GM23248 (cell line): ENCODE results near the gene ACAP3. TPM values are rescaled to one million over a fixed set of nuclear protein-coding genes. Genes with fewer than 3 reads are reported as not detected.

ENCODE experiments used
- DNase-seq: peaks from one replicate; pipeline ENCODE4 v3.0.0-alpha.2; 2015
- H2AFZ ChIP-seq: fragments of 200-600 bp; sonication (generic); 2 replicates; pipeline ENCODE4 v1.6.1; 2016; ENCODE audit warnings: antibody characterized with exemption
- H3F3A ChIP-seq: fragments of 200-600 bp; sonication (generic); 2 replicates; pipeline ENCODE4 v1.6.1; 2016; ENCODE audit warnings: mild to moderate bottlenecking, antibody characterized with exemption, mixed run types; ENCODE audit not compliant: insufficient read depth
- H3K27ac ChIP-seq: fragments of 200-600 bp; sonication (generic); 2 replicates; pipeline ENCODE4 v1.5.1; 2016; ENCODE audit warnings: mild to moderate bottlenecking
- H3K27me3 ChIP-seq: fragments of 200-600 bp; sonication (generic); replicated peaks from 2 replicates; pipeline ENCODE4 v1.6.1; 2016; ENCODE audit warnings: mild to moderate bottlenecking; ENCODE audit not compliant: insufficient read depth
- H3K36me3 ChIP-seq: fragments of 200-600 bp; sonication (generic); 2 replicates; pipeline ENCODE4 v1.6.1; 2016; ENCODE audit warnings: low read depth, mild to moderate bottlenecking
- H3K4me1 ChIP-seq: fragments of 200-600 bp; sonication (generic); 2 replicates; pipeline ENCODE4 v1.6.1; 2016; ENCODE audit warnings: mild to moderate bottlenecking; ENCODE audit not compliant: insufficient read depth
- H3K4me2 ChIP-seq: fragments of 200-600 bp; sonication (generic); one replicate; pipeline ENCODE4 v1.6.1; 2016; ENCODE audit warnings: mild to moderate bottlenecking; ENCODE audit not compliant: unreplicated experiment
- H3K4me3 ChIP-seq: fragments of 200-600 bp; sonication (generic); 2 replicates; pipeline ENCODE4 v1.5.1; 2016; ENCODE audit warnings: mild to moderate bottlenecking
- H3K79me2 ChIP-seq: fragments of 200-600 bp; sonication (generic); 2 replicates; pipeline ENCODE4 v1.6.1; 2016; ENCODE audit warnings: mild to moderate bottlenecking; ENCODE audit not compliant: insufficient read depth
- H3K9ac ChIP-seq: fragments of 200-600 bp; sonication (generic); 2 replicates; pipeline ENCODE4 v1.6.1; 2016; ENCODE audit warnings: mild to moderate bottlenecking
- H3K9me2 ChIP-seq: fragments of 200-600 bp; sonication (generic); 2 replicates; pipeline ENCODE4 v1.6.1; 2016; ENCODE audit warnings: mixed run types, mild to moderate bottlenecking, moderate library complexity; ENCODE audit not compliant: insufficient read depth
- H3K9me3 ChIP-seq: fragments of 200-600 bp; sonication (generic); one replicate; pipeline ENCODE4 v1.6.1; 2017; ENCODE audit warnings: low read depth
- H4K20me1 ChIP-seq: fragments of 200-600 bp; sonication (generic); 2 replicates; pipeline ENCODE4 v1.6.0; 2016; ENCODE audit not compliant: insufficient read depth
- EZH2 ChIP-seq: fragments of 200-600 bp; sonication (generic); IDR thresholded peaks from 2 replicates; pipeline ENCODE4 v1.6.1; 2018; ENCODE audit warnings: antibody characterized with exemption, mild to moderate bottlenecking; ENCODE audit not compliant: insufficient read depth, poor library complexity, severe bottlenecking
- EZH2phosphoT487 ChIP-seq: fragments of 200-600 bp; sonication (generic); IDR thresholded peaks from 2 replicates; pipeline ENCODE4 v1.6.1; 2018; ENCODE audit warnings: antibody characterized with exemption, moderate library complexity, mild to moderate bottlenecking, low read depth; ENCODE audit not compliant: insufficient read depth
- WGBS, 2 experiments: methylation state at CpG; one replicate each; pipeline ENCODE4 v1.1.6; 2015 to 2017; ENCODE audit warnings: low lambda C conversion rate in 2 of 2, low coverage in 1 of 2; ENCODE audit errors: missing lambda C conversion rate in 2 of 2; 5-methylcytosine and 5-hydroxymethylcytosine counted together
- in situ Hi-C: fragments of 300-500 bp; cut with MboI; formaldehyde crosslinking; loops from 2 replicates; pipeline ENCODE4 v1.15.0; 2020
- polyA plus RNA-seq: library from polyadenylated mRNA; unstranded; fragments of >200 nt; fragmentation: Nextera tagmentation; extraction: Ambion mirVana; gene quantifications from 2 replicates; pipeline ENCODE4 v1.2.1, GENCODE V29; 2016
- total RNA-seq: library from RNA; depleted of rRNA; stranded (reverse); fragments of >200 nt; shearing (Covaris generic); gene quantifications from 2 replicates; pipeline ENCODE4 v1.2.3, GENCODE V29; 2014

ACAP3 gene
- total and polyA plus RNA-seq, 2 experiments from 2014 or later, result 11.8 to 68.0 TPM

DNA sequence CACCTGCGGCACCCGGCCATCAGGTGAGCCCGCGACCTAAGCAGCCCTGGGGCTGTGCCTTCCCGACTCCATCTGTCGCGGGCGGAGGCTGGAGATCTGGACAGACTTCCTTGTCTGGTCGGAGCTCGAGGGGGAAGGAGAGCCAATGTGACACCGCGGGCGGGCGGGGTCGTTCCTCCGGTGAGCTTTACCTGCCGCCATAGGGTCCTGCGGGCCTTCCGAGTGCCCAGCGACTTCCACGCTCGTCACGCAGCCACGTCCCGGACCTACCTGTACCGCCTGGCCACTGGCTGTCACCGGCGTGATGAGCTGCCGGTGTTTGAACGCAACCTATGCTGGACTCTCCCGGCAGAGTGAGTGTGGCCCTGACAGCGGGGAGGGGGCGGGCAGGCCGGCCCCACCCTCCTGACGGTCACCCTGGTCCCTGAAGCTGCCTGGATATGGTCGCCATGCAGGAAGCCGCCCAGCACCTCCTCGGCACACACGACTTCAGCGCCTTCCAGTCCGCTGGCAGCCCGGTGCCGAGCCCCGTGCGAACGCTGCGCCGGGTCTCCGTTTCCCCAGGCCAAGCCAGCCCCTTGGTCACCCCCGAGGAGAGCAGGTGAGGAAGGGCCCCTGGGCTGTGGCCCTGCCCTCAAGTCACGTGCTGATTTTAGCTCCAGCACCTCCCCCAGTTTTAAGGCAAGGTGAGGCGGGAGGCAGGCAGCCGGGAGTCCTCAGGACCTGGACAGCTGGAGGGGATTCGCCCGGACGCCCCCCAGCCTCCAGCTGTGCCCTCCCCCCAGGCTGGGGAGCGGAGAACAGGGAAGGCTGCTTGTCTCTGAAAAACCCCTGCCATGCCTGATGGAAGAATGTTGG is 1.8 kb upstream of the ACAP3 start:
- Histone ChIP-seq H3K9me2 (no peaks in the 10 kb centered on the region), H3K27me3 (no peaks in the 10 kb centered on the region), H3K4me2 (peak overlapping the region; percentile 76), H3K36me3 (peaks cover 11% of the 10 kb centered on the region; the same call in 1 of the 2 replicates), H3K27ac (peak overlapping the region; percentile 89), H3K4me3 (peak overlapping the region; percentile 92), H3K9ac (peak overlapping the region; percentile 97), H3K4me1 (peaks cover 20% of the 10 kb centered on the region), H3K9me3 (no peaks in the 10 kb centered on the region), H4K20me1 (no peaks in the 10 kb centered on the region), H3F3A (no peaks in the 10 kb centered on the region), H3K79me2 (peaks cover 58% of the 10 kb centered on the region), H2AFZ (peak overlapping the region; percentile 57; the same call in 1 of the 2 replicates)
- no peak for TF ChIP-seq EZH2phosphoT487
- TF ChIP-seq EZH2, result no peak
- WGBS, 2 experiments, result 43 to 47% methylated on average over 52 to 54 of the region's 57 CpGs
- peak; percentile 49 for DNase-seq
- in situ Hi-C loops, result no loop called here

DNA sequence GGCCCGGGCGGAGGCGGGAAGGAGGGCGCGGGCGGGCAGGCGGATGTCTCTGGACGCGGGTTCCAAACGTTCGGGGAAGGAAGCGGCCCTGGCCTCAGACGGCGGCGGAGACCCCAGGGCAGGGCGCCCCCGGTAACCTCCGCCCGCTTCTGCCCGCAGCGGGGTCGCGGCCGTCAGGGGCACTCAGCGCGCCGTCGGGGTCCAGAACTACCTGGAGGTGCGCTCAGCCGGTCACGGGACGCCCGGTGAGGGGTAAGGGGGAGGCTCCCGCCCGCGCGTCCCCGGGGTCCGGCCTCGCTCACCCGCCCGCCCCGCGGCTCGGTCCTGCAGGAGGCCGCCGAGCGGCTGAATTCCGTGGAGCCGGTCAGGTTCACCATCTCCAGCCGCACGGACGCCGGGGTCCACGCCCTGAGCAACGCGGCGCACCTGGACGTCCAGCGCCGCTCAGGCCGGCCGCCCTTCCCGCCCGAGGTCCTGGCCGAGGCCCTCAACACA is 1.1 kb upstream of the ACAP3 start:
- WGBS, 2 experiments, result 2 to 3% methylated on average over 29 to 59 of the region's 66 CpGs
- TF ChIP-seq EZH2phosphoT487 (no peak), EZH2 (no peak)
- Histone ChIP-seq H4K20me1 (no peaks in the 10 kb centered on the region), H3F3A (no peaks in the 10 kb centered on the region), H3K4me1 (peaks cover 22% of the 10 kb centered on the region), H3K9me2 (no peaks in the 10 kb centered on the region), H3K4me2 (peak overlapping the region; percentile 76), H3K9me3 (no peaks in the 10 kb centered on the region), H3K27me3 (no peaks in the 10 kb centered on the region), H2AFZ (peak overlapping the region; percentile 57), H3K9ac (peak overlapping the region; percentile 97), H3K79me2 (peaks cover 58% of the 10 kb centered on the region), H3K36me3 (peaks cover 11% of the 10 kb centered on the region; the same call in 1 of the 2 replicates), H3K27ac (peak overlapping the region; percentile 89), H3K4me3 (peak overlapping the region; percentile 92)
- peak; percentile 49 for DNase-seq
- in situ Hi-C loops, result no loop called here

DNA sequence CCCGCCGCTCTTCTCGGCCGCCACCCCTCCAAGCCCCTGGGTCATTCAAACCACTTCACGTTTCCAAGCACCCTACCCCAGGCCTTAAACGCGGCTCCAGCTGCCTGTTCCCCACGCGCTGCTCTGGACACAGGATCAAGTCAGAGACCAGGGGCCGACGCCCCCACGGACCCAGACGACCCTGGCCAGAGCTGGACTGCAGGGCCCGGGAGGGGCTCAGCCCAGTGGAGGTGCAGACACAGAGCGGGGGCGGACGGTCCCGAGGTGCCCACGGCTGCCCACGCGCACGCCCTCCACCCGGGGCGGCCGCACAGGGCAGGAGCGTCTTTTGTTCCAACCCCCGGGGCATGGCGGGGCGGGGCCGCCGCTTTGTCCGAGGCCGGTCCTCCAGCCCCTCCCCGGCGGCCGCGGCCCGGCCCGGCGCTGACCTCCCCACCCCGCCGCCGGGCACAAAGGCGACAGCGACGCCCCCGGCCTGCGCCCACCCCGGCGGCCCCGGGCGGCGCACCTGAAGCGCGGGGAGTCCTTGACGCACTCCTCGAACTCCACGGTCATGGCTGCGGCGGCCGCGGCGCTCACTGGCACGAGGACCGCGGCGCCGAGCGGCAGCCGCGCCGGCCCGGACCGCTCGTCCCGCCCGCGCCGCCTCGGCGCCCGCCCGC is 338 bp downstream of the ACAP3 start:
- H3K9ac ChIP-seq, result peak overlapping the region; percentile 97

DNA sequence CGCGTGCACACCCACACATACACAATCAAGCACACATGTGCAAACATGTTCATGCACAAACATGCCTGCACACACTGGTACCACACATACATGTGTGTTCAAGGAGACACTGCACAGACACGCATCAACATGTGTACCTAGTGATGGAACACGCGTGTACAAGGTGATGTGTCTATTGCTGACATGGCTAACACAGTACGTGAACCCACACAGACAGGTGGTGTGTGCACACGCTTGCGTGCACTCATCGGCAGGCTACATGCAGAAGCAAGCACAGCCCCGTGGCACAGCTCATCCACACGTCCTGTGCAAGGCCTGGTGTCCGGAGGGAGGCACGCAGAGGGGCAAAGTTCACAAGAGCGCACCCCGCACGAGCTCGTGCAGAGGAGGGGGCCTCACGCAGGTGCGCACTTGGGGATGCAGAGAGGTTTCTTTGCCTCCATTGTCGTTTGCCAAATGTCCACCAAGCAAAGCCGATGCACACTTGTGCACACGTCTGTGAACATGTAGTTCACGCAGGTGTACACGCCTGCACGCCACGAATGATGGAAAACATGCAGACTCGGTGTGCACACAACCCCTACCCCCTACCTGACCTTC is 969 bp downstream of the ACAP3 start:
- in situ Hi-C loops, result no loop called here
- peaks cover 4% of the 10 kb centered on the region; the same call in 1 of the 2 replicates for H3K36me3 ChIP-seq
- WGBS, 2 experiments, result 11 to 14% methylated on average over 27 of the region's 27 CpGs
- peak overlapping the region; percentile 99 for H3K4me3 ChIP-seq
- DNase-seq, result peak; percentile 41
- no peaks in the 10 kb centered on the region for H4K20me1 ChIP-seq
- no peaks in the 10 kb centered on the region for H3K9me3 ChIP-seq
- peak overlapping the region; percentile 79 for H3K27ac ChIP-seq
- TF ChIP-seq EZH2 (no peak), EZH2phosphoT487 (no peak)
- H3K79me2 ChIP-seq, result peaks cover 64% of the 10 kb centered on the region
- H3K4me2 ChIP-seq, result peak overlapping the region; percentile 85
- no peaks in the 10 kb centered on the region for H3K9me2 ChIP-seq
- H3K27me3 ChIP-seq, result no peaks in the 10 kb centered on the region
- H3F3A ChIP-seq, result no peaks in the 10 kb centered on the region
- H3K9ac ChIP-seq, result peak overlapping the region; percentile 97
- no peak overlapping the region for H2AFZ ChIP-seq
- peaks cover 22% of the 10 kb centered on the region for H3K4me1 ChIP-seq

More for the DNA sequence above, 338 bp downstream of the ACAP3 start:
- H3K4me1 ChIP-seq, result peaks cover 22% of the 10 kb centered on the region
- peak overlapping the region; percentile 85 for H3K4me2 ChIP-seq
- peaks cover 4% of the 10 kb centered on the region; the same call in 1 of the 2 replicates for H3K36me3 ChIP-seq
- no peaks in the 10 kb centered on the region for H3F3A ChIP-seq
- H3K9me2 ChIP-seq, result no peaks in the 10 kb centered on the region
- H3K27me3 ChIP-seq, result no peaks in the 10 kb centered on the region
- peak overlapping the region; percentile 79 for H3K27ac ChIP-seq
- TF ChIP-seq EZH2, result no peak
- H3K9me3 ChIP-seq, result no peaks in the 10 kb centered on the region
- no peak overlapping the region for H2AFZ ChIP-seq
- 1 to 2% methylated on average over 26 to 57 of the region's 83 CpGs for WGBS, 2 experiments
- H4K20me1 ChIP-seq, result no peaks in the 10 kb centered on the region
- peaks cover 64% of the 10 kb centered on the region for H3K79me2 ChIP-seq
- DNase-seq, result peak; percentile 67
- H3K4me3 ChIP-seq, result peak overlapping the region; percentile 99
- in situ Hi-C loops, result no loop called here
